ENCODE data around the gene CARD11.

- TF ChIP-seq TAF1 (IDR thresholded peaks at IDR 0.05; ENCODE audit: borderline replicate concordance, insufficient read depth, low read length) (no peak), SIN3A (IDR thresholded peaks at IDR 0.05; ENCODE audit: borderline replicate concordance, insufficient read depth, low read length) (no peak)
Measured at GRCh38 chr7:3011211-3011852, 32.3 kb downstream of the CARD11 start.

All from PFSK-1 (cell line).